ENCODE measurements around the gene UNC5CL.

UNC5CL gene, protein sequence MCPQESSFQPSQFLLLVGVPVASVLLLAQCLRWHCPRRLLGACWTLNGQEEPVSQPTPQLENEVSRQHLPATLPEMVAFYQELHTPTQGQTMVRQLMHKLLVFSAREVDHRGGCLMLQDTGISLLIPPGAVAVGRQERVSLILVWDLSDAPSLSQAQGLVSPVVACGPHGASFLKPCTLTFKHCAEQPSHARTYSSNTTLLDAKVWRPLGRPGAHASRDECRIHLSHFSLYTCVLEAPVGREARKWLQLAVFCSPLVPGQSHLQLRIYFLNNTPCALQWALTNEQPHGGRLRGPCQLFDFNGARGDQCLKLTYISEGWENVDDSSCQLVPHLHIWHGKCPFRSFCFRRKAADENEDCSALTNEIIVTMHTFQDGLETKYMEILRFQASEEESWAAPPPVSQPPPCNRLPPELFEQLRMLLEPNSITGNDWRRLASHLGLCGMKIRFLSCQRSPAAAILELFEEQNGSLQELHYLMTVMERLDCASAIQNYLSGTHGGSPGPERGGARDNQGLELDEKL
- total RNA-seq, result 1.4 to 8.1 reads per million in 2 experiments

DNA sequence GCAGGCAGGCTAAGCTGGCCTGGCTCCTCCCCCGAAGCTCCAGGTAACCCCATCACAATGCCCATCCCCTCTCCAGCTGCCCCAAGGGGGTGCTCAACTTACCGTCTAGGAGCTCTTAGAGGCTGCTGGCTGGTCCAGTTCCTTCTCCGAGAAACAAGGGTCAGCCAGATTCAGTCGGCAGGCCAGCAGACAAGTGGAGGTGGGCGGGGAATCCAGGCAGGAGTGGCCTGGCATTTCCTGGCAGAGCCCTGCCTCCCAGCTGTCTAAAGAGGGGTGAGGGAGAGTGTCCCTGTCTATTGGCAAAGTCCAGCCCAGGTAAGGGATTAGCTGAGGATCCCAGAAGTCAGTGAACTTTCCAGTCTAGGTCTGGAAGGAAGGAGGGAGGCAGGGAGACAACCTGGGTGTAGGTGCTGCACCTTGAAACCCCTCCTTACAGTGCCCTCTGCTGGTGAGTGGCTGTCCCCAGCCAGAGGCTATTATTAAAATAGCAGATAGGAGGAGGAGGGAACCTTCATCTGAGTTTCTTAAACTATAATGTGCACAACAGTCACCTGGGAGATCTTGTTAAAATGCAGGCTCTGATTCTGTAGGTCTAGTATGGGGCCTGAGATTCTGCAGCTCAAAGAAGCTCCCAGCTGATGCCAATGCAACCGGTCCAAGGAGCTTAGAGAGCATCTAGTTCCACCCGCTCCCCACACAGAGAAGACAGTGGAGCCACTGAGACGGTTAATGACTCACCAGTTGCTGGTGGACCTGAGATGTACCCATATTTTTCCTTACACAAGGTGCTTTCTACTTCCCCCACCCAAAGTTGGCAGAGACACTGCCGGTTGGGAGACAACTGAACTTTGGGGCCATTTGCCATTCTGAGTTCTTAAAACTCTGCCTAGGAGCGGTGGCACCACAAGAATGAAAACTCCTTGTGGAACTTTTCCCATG lies at the start of gene UNC5CL:
UNC5CL (minus strand) TSS at position 162 of the 939 bp plus-strand sequence. CDS start 4,147 bp downstream, outside the sequence.
- peak; percentile 27 for DNase-seq (ENCODE audit: low read depth)

DNA sequence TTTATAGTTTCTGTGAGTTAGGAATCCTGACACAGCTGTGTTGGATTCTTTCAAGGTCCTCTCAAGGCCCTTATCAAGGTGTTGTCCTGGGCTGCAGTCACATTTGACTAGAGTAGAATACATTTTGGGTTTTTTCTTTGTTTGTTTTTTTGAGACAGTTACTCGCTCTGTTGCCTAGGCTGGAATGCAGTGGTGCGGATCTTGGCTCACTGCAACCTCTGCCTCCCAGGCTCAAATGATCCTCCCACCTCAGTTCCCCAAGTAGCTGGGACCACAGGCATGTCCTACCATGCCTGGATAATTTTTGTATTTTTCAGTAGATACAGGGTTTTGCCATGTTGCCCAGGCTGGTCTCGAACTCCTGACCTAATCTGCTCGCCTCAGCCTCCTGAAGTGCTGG lies 49.4 kb upstream of the UNC5CL start:
- DNase-seq (ENCODE audit: low read depth), result no peak

DNA sequence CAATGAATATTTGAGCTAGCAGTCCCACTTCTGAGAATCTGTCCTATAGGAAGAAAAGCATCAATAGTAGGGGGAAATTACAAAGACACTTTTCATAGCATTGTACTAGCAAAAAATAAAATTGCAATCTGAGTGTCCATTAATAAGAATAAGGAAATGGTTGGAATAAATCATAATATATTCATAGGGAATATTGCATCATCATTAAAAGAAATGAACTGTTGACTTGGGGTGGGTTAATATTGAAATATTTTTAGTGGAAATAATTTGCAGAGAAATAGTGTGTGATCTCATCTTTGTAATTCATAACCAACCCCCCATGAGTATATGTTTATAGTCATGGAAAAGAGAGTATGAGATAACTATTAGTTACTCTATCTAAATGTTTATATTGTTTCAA lies 46.2 kb upstream of the UNC5CL start:
- no peak for DNase-seq (ENCODE audit: low read depth)

DNA sequence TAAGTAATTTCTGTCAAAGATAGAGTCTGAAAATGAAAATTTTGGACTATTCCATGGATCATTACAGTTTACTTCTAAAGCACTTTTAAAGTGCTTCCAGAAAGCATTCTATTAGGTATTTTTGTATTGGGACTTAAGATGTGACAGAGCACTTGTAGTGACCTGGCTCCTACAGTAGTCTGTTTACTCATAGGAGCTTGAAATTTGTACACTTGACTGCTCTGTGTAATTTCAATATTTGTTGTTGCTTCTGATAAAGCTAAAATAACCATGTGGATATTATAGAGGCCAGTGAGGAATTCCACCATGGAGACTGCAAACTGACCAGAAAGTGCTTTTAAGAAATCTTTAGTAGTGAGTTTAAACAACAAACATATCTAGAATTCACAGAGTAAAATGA lies 44.1 kb upstream of the UNC5CL start:
- no peak for DNase-seq (ENCODE audit: low read depth)

DNA sequence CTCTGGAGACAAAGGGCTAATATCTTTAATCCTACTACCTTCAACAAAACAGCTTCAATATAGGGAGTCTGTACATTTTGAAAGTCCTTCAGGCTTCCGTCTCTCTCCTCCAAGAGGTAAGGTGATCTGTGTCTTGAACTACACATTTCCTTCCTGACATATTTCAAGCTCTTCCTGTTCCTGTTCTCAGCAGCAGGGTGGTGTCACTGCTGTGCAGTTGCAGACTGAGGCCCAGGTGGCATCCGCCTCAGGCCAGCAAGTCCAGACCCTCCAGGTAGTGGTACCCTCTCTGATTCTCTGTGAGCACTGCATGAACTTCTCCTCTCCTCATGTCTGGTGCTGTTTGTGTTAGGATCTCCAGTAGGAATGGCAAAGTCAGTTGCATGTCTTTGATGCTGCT lies 41.6 kb upstream of the UNC5CL start:
- DNase-seq (ENCODE audit: low read depth), result no peak

DNA sequence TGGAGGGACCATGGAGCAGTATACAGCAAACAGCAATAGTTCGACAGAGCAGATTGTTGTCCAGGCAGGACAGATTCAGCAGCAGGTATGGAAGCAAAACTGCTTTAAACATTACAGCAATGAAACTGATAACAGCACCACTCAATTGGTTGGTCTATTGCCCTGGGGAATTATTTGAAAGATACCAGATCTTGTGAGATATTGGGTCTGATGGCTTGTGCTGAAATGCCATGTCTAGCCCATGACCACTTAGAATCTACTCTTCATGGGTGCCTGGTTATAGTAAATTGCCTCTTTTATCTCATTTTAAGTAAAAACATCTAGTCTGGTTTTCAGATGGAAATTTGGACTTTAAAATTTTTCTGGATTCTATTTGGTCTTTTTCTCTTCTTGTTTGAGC lies 40.1 kb upstream of the UNC5CL start:
- DNase-seq (ENCODE audit: low read depth), result no peak

DNA sequence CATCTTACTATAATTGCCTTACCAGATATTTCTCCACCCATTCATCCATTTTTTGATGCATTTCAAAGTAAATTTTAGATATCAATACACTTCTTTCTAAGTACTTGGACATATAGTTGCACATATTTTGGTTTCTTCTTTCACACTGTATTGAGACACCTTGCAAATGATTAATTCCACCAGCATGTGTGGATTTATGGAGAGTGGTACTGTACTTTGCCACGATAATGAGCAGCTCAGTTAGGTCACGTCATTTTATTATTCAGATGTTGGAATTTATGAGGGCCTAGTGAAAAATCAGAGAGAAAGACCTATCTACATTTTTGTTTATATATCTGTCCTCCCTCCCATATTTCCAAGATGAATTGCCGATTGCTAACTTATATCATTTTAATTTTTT lies 39.1 kb upstream of the UNC5CL start:
- no peak for DNase-seq (ENCODE audit: low read depth)

DNA sequence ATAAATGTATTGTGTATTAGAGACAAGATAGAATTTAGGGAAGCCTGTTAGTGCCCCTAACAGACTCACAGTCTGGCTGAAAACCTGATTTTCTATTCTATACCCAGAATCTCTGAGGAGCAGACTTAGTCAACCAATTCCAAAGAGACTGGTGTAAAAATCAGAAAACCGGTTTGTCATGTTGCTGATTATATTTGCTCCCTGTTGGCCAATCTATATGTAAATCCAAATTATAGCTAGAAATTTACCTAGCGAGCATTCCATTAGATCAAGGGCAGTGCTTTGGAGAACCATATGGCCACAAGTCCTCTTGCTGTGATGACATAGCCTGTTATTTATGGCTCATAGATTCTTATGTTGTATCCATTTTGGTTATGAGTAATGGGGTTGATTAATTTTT lies 38.5 kb upstream of the UNC5CL start:
- no peak for DNase-seq (ENCODE audit: low read depth)

DNA sequence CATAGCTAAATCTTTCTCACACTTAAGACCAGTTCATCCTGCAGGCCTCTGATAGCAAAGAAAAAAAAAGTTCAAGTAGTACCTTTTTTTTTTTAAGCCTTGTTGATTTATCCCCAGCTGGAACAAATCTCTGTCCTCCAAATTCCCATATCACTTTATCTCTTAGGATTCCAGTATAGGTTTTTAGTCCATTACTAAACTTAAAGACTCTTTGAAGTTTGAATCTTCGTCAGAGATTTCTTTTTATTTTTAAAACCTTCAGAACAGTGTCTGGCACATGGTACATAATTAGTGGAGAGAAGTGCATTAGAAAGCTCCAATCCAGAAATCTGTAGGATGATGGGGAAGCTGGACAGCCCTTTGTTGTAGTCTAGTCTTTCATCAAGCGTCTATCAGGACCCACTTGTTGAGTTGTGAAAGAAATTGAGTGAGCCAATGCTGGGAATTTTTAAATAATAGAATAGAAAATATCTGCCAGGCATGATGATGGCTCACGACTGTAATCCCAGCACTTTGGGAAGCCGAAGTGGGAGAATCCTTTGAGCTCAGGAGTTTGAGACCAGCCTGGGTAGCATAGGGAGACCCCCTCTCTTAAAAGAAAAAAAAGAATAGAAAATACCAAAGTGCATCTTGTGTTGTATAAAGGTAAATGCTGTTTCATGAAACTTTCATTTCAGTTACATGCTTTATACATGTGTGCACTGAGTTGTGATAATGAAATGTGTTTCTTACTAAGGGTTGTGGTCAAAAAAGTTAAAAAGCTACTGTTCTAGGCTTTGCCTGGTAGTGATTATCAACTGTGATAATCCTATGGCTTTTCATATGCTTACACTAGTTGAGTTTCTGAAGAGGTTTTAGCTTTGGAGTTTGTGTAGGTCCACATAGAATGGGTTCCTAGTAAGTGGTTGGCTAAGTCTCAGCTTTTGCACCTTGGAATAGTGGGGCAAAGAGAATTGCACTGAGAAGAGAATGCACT lies 36.9 kb upstream of the UNC5CL start:
- DNase-seq (ENCODE audit: low read depth), result no peak

DNA sequence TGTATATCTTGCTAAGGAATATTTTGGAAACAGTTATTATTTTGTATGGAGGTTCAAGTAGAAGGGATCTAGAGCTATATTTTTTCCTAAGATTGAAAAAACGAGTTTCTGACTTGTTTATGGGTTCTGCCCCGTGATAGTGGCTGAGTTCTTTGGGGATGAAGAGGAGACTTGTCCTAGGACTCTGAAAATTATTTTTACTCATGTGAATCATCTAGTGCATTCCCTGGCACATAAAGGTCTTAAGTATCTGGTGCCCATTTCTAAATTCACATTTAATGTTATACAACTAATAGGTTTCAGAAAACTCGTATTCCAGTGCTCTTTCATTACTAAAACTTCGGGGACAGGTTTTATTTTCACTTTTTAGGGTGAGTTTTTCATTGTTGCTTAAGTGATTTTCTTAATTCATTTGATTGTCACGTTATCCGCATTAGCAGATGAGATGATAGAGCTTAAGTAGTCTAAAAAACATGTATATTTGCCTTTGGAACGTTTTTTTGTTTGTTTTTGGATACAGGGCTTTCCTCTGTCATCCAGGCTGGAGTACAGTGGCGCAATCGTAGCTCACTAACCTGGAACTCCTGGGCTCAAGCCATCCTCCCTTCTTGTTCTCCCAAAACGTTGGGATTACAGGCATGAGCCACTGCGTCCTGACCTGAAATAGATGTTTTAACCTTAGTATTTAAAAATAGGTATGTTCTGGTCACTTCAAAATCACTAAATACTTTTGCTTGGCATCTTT lies 35.8 kb upstream of the UNC5CL start:
- no peak for DNase-seq (ENCODE audit: low read depth)

DNA sequence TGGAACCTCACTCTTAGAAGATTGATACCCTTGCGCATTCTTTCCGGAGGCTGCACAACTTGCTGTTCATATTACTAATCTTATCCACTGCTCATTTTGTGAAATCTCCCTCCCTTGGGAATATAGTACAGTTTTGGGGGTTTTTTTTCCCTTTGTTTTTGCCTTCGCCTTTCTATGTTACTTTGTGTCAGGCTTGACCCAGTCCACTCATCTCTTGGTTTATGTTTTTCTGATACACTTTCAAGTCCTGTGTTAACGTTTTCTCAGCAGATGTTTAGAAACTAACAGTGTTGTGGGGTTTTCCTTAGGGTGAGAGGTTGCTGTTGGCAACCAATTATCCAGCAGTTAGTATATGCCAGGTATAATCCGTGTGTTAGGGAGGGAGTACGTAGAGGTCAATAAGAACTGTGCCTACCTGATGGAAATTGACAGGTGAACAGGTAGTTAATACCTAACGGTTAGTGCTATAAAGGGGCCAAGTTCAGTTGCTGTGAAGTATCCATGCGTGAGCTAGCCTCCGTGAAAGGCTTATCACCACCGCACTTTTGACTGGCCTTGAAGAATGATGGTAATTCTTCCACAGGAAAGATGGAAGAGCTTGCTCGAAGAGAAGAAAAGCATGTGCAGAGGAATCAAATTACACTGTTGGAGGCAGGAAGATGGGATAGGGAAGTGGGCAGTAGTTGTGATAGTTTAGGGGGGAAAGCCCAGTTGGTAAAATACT lies 35.1 kb upstream of the UNC5CL start:
- DNase-seq (ENCODE audit: low read depth), result no peak

DNA sequence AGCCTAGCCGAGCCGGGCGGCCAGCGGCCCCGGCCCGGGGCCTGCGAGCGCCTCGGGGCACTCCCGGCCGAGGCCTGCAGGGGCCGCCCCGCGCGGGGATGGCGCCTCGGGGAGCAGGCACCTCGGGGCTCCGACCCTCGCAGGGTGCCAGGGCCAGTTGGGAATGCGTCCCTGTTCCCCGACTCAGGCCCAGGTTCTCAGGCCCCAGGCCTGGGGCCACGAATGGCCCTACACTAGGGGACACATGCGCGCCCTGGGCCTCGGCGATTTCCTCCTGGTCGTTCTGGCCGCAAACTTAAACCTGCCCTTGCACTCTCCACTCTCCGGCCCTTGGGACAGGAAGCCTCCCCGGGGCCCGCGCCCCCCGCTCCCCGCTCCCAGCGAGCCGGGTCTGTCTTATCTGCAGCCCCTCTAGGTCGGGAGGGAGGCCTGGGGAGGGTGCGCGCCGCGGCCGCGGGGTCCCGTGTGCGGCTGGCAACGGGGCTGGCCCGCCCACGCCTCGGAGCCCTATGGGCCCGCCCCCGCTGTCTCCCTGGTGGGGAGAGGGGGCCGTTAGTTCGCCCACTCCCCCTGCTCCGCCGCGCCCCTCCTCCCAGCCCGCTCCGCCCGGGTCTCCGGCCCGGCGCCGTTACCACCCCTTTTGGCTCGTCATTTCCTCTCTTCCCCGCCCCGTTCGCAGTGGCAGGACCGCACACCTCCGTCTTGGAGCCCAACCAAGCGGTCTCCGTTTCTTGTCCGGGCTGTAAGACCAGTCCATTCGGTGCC lies 34.4 kb upstream of the UNC5CL start:
- DNase-seq (ENCODE audit: low read depth), result peak; percentile 74

DNA sequence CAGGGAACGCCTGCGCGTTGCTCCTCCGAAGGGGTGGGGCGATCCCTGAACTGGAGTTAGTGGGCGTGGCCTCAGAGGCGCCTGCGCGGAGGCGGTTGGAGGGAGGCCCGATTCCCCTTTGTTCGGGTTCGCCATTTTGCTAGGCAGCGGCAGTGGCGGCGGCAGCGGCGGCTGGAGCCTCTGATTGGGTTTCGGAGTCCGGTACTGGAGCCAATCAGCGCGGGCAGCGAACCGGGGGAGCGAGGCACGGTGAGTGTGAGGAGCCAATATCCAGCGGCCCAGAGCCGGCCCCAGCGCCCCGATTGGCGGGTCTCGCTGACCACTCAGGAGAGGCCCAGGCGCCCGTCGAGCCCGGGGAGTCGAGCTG lies 33.8 kb upstream of the UNC5CL start, which contains the start of gene NFYA:
NFYA (plus strand) TSS at position 139 of the 367 bp plus-strand sequence. CDS start 6,116 bp downstream, outside the sequence.
- peak; percentile 100 for DNase-seq (ENCODE audit: low read depth)

DNA sequence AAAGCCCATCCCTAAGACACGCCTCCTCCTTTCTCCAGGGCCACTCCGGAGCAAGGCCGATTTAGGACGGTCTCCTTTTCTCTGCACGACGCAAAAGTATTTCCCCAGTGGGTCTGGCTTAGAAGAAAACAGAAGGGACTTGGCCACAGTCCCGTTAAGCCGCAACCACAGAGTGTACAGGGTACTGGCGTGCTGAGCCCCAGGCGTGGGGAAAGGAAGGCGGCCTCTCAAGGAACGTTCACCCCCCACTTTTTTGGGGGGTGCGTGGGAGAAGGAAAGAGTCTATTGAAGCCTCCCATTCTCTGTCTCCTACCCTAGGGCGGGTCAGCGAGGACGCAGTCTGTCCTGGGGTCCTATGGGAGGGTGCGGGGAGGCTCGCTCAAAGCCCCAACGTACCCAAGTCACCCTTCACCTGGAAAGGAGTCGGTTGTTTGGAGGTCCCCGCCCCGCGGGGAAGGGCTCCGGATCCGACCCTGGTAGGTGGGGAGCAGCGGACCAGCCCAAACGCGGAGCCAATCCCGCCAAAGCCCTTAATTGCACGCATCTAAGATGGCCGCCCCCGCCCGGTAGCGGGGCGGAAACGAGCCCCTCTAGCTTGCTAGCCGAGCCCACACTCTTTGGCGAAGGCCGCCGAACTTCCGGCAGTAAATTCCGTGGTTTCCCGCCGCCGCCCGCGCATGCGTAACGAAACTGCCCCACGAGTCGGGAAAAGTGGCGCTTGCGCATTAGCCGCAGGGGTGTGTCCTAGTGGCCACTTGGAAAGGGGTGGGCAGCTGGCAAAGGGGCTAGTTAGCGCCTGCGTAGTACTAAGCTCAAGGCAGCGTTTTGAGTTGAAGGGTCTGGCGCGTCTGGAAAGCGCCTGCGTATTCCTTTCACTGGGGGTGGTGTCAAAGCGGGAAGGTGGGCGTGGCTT lies 33.2 kb upstream of the UNC5CL start, which contains the start of gene OARD1:
OARD1 (minus strand) TSS at position 434 of the 913 bp plus-strand sequence. CDS start 722 bp downstream, outside the sequence.
- DNase-seq (ENCODE audit: low read depth), result peak; percentile 99

DNA sequence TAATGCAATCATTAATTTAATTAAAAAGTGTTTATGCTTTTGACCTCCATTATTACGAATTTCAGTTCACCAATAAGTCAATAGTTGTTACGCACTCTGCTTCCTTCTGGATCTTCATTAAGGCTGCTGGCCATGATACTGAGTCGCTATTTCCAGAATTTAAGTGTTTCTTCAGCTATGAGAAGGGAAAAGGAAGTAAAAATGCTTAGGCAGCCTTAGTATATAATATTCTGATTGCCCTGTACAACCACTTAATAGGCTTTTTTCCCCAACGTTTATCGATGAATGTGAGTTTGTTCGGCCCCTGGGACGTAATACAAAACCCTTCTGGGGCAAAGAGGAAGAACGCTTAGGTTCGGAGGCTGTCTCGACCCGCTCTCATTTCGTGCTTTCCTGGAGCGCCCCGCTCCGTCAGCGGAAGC lies 32.5 kb upstream of the UNC5CL start:
- DNase-seq (ENCODE audit: low read depth), result peak; percentile 59

DNA sequence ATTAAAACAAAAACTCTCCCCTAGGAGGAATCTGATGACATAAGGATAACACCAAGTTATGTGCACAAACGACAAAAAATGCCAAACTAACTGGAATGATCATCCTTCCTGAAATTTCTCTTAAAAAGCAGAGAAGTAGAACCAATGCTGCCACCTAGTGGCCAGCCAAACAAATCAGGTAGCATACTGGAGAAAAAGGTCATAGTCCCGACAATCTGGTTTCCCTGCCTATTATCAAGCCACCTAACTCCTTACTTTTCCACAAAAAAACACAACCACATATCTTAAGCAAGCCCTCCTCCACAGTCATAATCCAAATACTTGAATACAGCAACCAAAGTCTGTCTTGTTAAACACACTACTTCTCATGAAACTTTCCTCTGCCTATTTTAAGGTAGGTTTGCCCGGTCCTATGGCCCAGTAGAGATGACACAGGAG lies 27.9 kb upstream of the UNC5CL start:
- peak; percentile 48 for DNase-seq (ENCODE audit: low read depth)

DNA sequence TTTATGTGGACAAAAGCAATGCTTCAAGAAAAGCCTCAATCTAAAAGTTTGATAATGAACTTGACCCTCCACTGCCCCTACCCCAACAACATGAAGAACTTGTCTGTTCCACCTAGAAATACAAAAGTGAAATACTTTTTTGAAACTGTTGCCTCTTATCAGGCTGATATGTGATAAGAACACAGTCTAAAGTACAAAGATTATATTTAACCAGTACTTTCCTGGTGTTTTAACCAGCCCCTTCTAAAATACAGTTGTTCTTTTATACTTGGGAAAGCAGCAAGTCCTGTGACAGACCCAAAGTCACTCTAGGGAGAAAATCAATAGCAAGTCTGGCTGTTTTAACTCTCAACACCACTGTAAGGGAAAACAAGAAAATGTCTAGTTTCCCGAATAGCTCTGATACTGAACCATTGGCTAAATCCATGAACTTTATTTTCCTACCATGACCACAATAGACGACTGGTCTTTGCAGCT lies 26.6 kb upstream of the UNC5CL start:
- no peak for DNase-seq (ENCODE audit: low read depth)

DNA sequence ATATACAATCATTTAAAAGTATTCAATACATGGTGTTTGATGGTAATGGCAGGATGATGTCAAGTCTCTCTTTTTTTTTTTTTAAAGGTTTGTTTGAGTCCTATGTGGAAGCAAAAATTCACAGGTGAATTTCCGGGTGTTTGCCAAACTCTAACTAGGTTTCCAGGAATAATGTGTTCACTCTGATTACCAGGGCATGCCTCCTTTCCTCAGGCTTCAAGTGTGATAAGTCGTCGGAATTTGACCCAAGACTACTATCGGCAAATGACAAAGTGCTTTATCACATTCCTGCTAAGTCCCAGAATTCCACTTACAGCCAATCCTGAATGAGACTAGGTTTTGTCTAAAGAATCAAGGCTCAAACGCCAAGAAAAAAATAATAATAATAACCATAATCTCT lies 25.8 kb upstream of the UNC5CL start:
- no peak for DNase-seq (ENCODE audit: low read depth)

Measured in T follicular helper cell (primary cell).